Activated gamma-delta T cell treated with anti-CD3 and anti-CD28 coated beads, Interleukin-2, amount 50 U/mL, for 16 hours (primary cell): ENCODE measurements around the gene USP50.
"Not testable (repeated sequence)": the region's sequence is repeated elsewhere in the genome, so short reads cannot be mapped to it uniquely, and the experiment has no call there.

Experiments
- DNase-seq: peaks from one replicate; pipeline ENCODE4 v3.0.0-alpha.2; 2020; ENCODE audit warnings: low read depth

Gene USP50

GRCh38 chr15:50546566-50546965 lies at the start of gene USP50:
USP50 (minus strand) TSS chr15:50546666; CDS start chr15:50546525, 141 bp downstream.
- DNase-seq: no peak

GRCh38 chr15:50594311-50594710 lies 47.8 kb upstream of the USP50 start:
- no peak for DNase-seq

- DNase-seq: no peak
Measured at GRCh38 chr15:50593761-50594160, 47.3 kb upstream of the USP50 start.

- DNase-seq: no peak
Measured at GRCh38 chr15:50590288-50590687, 43.8 kb upstream of the USP50 start.

GRCh38 chr15:50577492-50577891 lies 31.0 kb upstream of the USP50 start:
- DNase-seq: no peak

- DNase-seq: no peak
Measured at GRCh38 chr15:50576166-50576565, 29.7 kb upstream of the USP50 start.

- DNase-seq: not testable (repeated sequence)
Measured at GRCh38 chr15:50573842-50574241, 27.4 kb upstream of the USP50 start.

- DNase-seq: no peak
Measured at GRCh38 chr15:50563756-50564155, 17.3 kb upstream of the USP50 start.

GRCh38 chr15:50562735-50563640 lies 16.5 kb upstream of the USP50 start:
- no peak for DNase-seq

- no peak for DNase-seq
Measured at GRCh38 chr15:50558012-50558411, 11.5 kb upstream of the USP50 start.

- no peak for DNase-seq
Measured at GRCh38 chr15:50556642-50557371, 10.3 kb upstream of the USP50 start.

- no peak for DNase-seq
Measured at GRCh38 chr15:50552238-50552637, 5.8 kb upstream of the USP50 start.

- DNase-seq: no peak
Measured at GRCh38 chr15:50549326-50549725, 2.9 kb upstream of the USP50 start.

- DNase-seq: no peak
Measured at GRCh38 chr15:50544368-50544767, 2.1 kb downstream of the USP50 start.

- no peak for DNase-seq
Measured at GRCh38 chr15:50543556-50543955, 2.9 kb downstream of the USP50 start.

GRCh38 chr15:50542887-50543210 lies 3.6 kb downstream of the USP50 start:
- no peak for DNase-seq

- DNase-seq: no peak
Measured at GRCh38 chr15:50531766-50532165, 14.7 kb downstream of the USP50 start.

GRCh38 chr15:50531163-50531562 lies 15.3 kb downstream of the USP50 start:
- DNase-seq: no peak

- DNase-seq: no peak
Measured at GRCh38 chr15:50523851-50524251, 22.6 kb downstream of the USP50 start.

- DNase-seq: no peak
Measured at GRCh38 chr15:50519740-50520425, 26.6 kb downstream of the USP50 start.

GRCh38 chr15:50513001-50513400 lies 33.5 kb downstream of the USP50 start:
- no peak for DNase-seq

GRCh38 chr15:50506121-50506520 lies 40.3 kb downstream of the USP50 start:
- no peak for DNase-seq

- DNase-seq: not testable (repeated sequence)
Measured at GRCh38 chr15:50505656-50506055, 40.8 kb downstream of the USP50 start.
